ENCODE data around the gene ADORA2A. TPM values are rescaled to one million over a fixed set of nuclear protein-coding genes. Genes with fewer than 3 reads are reported as not detected.

The ADORA2A gene
- total and polyA plus RNA-seq, 2 of the 8 experiments (the other 6 are each of a cell fraction or from before 2014, with no cell fraction given) = 7.1 to 20.3 TPM

DNA sequence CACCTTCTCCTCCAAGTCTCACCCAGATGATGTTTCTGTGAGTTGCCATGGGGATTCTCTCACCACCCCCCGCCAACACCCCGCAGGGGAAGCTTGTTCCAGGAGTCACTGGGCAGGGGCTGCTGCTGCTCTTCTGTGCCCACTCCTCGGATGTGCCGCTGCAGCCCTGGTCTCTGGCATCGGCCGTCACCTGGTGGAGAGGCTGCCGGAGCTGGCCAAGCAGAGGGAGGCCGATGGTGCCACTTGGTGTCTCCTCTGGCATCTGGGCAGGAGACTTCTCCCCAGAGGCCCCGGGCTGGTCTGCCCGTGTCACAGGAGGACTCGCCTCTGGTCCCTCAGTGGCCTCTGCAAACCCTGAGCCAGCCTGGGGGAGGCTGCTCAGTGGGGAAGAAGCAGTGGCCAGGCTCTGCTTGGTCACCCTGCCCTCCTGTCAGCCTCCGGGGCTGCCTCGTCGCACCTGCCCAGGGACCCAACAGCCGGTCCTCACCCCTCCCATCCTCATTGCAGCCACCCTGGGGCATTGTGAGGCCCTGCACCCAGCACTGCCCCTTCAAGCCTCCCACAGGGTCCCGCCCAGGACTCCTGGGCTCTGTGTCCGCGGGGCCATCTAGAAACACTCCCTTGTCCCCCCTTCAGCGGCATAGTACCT is 424 bp upstream of the ADORA2A start (continued):
- TF ChIP-seq EP300 (IDR thresholded peaks at IDR 0.05; ENCODE audit: borderline replicate concordance in 1 of 2, low read depth in 2 of 2, low read length in 2 of 2) (no peak), YY1 (IDR thresholded peaks at IDR 0.05; ENCODE audit: low read depth, low read length) (no peak), MAFK (IDR thresholded peaks at IDR 0.05; ENCODE audit: low read depth, low read length) (no peak), CHD1 (IDR thresholded peaks at IDR 0.05; ENCODE audit: low read depth, low read length) (no peak), ASH2L (IDR thresholded peaks at IDR 0.05; ENCODE audit: low read length) (no peak), RNF2 (IDR thresholded peaks at IDR 0.05; ENCODE audit: borderline replicate concordance, low read depth, low read length, missing control alignments, poor library complexity, severe bottlenecking) (no peak), CREB1 (IDR thresholded peaks at IDR 0.05) (no peak), PHF8 (conservative IDR thresholded peaks at IDR 0.05; ENCODE audit: low read depth, low read length) (no peak), ZNF274 (IDR thresholded peaks at IDR 0.05; ENCODE audit: borderline replicate concordance, extremely low read depth, low read length) (no peak)
- TF ChIP-seq, protein P1, sequence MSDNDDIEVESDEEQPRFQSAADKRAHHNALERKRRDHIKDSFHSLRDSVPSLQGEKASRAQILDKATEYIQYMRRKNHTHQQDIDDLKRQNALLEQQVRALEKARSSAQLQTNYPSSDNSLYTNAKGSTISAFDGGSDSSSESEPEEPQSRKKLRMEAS (IDR thresholded peaks at IDR 0.05) = no peak
